ENCODE measurements around the gene TRAIP.
A peak's percentile ranks its signal among the peaks of the same experiment; 100 is the strongest.
"Not testable (repeated sequence)": the region's sequence is repeated elsewhere in the genome, so short reads cannot be mapped to it uniquely, and the experiment has no call there.

The TRAIP gene

DNA sequence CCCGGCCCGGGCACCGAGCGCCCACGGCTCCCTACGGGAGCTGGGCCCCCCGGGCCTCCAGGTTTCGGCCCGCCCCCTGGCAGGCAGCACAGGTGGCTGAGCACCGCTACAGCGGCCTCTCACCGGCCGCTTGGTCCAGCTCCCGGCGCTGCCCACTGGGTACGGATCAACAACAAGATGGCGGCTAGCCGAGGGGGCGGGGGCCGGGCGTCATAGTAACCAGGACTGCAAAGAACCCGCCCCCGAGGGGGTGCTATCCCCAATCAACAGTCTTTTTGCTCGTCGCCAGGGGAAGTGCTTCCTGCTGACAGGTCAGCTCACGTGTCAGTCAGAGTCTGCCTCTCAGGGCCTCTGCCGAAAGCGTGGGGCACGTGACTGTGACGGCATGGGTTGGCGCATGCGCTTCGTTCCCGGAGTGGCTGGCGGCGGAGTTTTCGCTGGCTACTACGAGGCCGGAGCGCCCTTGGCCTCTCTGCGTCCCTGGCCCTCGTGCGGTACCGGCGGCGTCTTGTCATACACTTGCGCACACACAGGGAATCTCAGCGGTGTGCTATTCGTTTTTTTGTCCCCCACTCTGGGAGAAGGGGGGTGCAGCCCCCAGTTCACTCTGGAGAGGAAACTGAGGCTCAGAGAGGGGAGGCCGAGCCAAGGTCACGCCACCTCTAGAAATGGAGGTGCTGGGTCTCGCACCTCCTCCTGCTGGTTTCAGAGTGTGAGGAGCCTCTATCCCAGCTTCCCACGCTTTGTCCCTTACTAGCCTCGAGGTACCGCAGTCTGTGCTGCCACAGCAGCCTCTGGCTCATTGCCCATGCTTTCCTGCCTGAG is 69.8 kb downstream of the TRAIP start, which contains the start of gene IP6K1:
Gene IP6K1 (minus strand): TSS at position 186 of the 825 bp plus-strand sequence. CDS start 38,502 bp downstream, outside the sequence.
- H3K36me3 ChIP-seq (ENCODE audit: control insufficient read depth, insufficient read depth, low read length), result no peaks in the 10 kb centered on the region
- peaks cover 12% of the 10 kb centered on the region for H3K4me1 ChIP-seq
- H3K9ac ChIP-seq, result peak within 1 kb of the TSS; percentile 70
- peak within 1 kb of the TSS; percentile 98 for H3K4me3 ChIP-seq (ENCODE audit: low read depth, low read length)
- H3K27me3 ChIP-seq (ENCODE audit: control insufficient read depth, insufficient read depth, low read length), result no peaks in the 10 kb centered on the region
- H3K9me3 ChIP-seq (ENCODE audit: control insufficient read depth, low read length), result no peaks in the 10 kb centered on the region
- H3K4me2 ChIP-seq (ENCODE audit: low read length), result peak within 1 kb of the TSS; percentile 91
- H3K79me2 ChIP-seq, result peaks cover 29% of the 10 kb centered on the region
- H3K27ac ChIP-seq, result peak within 1 kb of the TSS; percentile 86
- H2AFZ ChIP-seq, result peak within 1 kb of the TSS; percentile 99
- TF ChIP-seq, protein P1, sequence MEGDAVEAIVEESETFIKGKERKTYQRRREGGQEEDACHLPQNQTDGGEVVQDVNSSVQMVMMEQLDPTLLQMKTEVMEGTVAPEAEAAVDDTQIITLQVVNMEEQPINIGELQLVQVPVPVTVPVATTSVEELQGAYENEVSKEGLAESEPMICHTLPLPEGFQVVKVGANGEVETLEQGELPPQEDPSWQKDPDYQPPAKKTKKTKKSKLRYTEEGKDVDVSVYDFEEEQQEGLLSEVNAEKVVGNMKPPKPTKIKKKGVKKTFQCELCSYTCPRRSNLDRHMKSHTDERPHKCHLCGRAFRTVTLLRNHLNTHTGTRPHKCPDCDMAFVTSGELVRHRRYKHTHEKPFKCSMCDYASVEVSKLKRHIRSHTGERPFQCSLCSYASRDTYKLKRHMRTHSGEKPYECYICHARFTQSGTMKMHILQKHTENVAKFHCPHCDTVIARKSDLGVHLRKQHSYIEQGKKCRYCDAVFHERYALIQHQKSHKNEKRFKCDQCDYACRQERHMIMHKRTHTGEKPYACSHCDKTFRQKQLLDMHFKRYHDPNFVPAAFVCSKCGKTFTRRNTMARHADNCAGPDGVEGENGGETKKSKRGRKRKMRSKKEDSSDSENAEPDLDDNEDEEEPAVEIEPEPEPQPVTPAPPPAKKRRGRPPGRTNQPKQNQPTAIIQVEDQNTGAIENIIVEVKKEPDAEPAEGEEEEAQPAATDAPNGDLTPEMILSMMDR (IDR thresholded peaks at IDR 0.05), result no peak

DNA sequence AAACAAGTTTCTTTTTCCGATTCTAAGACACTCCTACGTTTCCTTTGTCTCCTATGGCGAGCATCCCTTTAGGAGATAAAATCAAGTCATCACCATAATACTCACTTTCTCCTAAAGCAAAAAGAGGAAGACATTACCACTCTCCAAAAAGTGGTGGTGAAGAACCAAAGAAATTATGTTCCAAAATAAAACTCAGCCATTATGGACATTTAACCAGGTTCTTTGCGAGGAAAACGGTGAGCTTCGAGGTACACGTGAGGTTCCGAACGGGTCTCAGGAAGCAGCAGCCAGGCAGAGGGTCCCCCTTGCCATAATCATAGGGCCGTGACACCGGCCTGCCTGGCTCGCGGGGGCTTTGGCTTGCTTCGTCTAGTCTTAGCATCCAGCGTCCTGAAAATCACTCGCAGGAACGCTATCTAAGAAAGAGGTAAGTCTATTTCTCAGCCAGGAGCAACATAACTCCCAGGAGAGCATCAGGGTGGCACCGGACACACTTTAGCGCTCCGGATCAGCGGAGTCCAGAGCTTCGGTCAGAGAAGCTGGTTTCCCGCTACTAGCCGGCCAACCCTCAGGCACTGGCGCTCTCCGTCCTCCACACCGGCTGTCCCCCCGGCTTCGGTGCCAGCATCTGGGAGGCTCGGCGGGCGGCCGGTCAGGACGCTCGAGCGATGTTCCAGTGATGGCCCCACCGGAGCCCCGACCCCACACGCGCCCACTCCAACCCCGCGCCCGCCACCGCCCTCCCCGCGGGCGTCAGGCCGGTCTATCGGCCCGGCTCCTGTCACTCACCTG is 70.6 kb downstream of the TRAIP start:
- H3K27me3 ChIP-seq (ENCODE audit: control insufficient read depth, insufficient read depth, low read length), result no peaks in the 10 kb centered on the region
- peaks cover 35% of the 10 kb centered on the region for H3K79me2 ChIP-seq
- no peaks in the 10 kb centered on the region for H3K9me3 ChIP-seq (ENCODE audit: control insufficient read depth, low read length)
- H3K4me1 ChIP-seq, result peaks cover 12% of the 10 kb centered on the region
- H3K27ac ChIP-seq, result peak overlapping the region; percentile 86
- H3K4me3 ChIP-seq (ENCODE audit: low read depth, low read length), result peak overlapping the region; percentile 98
- H2AFZ ChIP-seq, result peak overlapping the region; percentile 99
- H3K4me2 ChIP-seq (ENCODE audit: low read length), result peak overlapping the region; percentile 90
- H3K9ac ChIP-seq, result peak overlapping the region; percentile 70
- TF ChIP-seq, protein P1 (IDR thresholded peaks at IDR 0.05), result no peak
- H3K36me3 ChIP-seq (ENCODE audit: control insufficient read depth, insufficient read depth, low read length), result no peaks in the 10 kb centered on the region

DNA sequence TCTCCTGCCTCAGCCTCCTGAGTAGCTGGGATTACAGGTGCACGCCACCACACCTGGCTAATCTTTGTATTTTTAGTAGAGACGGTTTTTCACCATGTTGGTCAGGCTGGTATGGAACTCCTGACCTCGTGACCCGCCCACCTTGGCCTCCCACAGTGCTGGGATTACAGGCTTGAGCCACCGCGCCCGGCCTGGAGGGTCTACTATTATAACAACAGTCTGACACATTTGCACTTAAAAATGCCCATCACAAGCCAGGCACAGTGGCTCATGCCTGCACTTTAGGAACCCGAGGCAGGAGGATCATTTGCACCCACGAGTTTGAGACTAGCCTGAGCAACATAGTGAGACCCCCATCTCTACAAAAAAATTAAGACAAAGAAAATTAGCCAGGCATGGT is 74.1 kb downstream of the TRAIP start:
- H2AFZ ChIP-seq; H3K27me3 ChIP-seq (ENCODE audit: control insufficient read depth, insufficient read depth, low read length); H3K9me3 ChIP-seq (ENCODE audit: control insufficient read depth, low read length); H3K4me2 ChIP-seq (ENCODE audit: low read length); H3K27ac ChIP-seq; H3K9ac ChIP-seq; H3K36me3 ChIP-seq (ENCODE audit: control insufficient read depth, insufficient read depth, low read length); H3K4me3 ChIP-seq (ENCODE audit: low read depth, low read length): not testable (repeated sequence)
- peaks cover 60% of the 10 kb centered on the region for H3K79me2 ChIP-seq
- H3K4me1 ChIP-seq, result peaks cover 12% of the 10 kb centered on the region

DNA sequence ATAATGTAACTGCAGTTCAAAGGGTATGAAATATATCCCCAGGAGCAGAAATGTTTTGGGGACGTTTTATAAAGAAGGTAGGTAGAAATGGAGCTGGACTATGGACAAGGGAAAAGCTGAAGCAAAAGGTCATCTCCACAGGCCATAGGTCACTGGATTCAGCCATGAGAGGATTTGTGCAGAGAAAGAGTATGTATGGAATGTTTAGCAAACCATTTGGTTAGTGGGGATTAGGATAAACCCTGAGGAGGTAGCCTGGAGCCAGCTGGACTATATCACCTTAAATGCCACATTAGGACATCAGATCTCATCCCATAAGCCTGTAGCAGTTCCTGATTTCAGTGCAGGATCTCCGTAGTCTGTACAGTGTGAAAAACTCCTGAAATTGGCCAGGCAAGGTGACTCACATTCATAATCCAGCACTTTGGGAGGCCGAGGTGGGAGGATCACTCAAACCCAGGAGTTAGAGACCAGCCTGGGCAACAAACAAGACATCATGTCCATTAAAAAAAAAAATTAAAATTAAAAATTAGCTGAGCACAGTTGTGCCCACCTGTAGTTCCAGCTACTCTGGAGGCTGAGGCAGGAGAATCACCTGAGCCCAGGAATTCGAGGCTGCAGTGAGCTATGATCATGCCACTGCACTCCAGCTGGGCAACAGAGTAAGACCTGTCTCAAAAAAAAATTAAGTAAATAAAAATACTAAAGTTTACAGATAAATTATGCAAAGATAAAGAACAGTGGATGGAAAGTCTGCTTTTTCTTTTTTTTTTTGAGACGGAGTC is 74.8 kb downstream of the TRAIP start:
- Histone ChIP-seq H3K27ac (no peak overlapping the region), H3K9me3 (ENCODE audit: control insufficient read depth, low read length) (no peaks in the 10 kb centered on the region), H3K4me1 (peaks cover 7% of the 10 kb centered on the region), H3K36me3 (ENCODE audit: control insufficient read depth, insufficient read depth, low read length) (no peaks in the 10 kb centered on the region), H3K4me3 (ENCODE audit: low read depth, low read length) (no peak overlapping the region), H3K27me3 (ENCODE audit: control insufficient read depth, insufficient read depth, low read length) (no peaks in the 10 kb centered on the region), H3K79me2 (peaks cover 63% of the 10 kb centered on the region), H3K4me2 (ENCODE audit: low read length) (no peak overlapping the region), H2AFZ (no peak overlapping the region), H3K9ac (no peak overlapping the region)
- TF ChIP-seq, protein P1 (IDR thresholded peaks at IDR 0.05), result no peak

DNA sequence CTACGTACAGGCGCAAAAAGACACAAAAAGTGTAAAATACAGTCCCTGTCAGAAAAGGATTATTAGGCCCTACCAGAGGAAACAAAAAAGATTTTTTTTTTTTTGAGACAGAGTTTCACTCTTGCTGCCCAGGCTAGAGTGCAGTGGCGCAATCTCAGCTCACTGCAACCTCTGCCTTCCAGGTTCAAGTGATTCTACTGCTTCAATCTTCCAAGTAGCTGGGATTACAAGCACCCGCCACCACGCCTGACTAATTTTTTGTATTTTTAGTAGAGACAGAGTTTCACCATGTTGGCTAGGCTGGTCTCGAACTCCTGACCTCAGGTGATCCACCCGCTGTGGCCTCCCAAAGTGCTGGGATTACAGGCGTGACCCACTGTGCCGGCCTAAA is 75.4 kb downstream of the TRAIP start:
- H3K36me3 ChIP-seq (ENCODE audit: control insufficient read depth, insufficient read depth, low read length); H3K9ac ChIP-seq; H3K27me3 ChIP-seq (ENCODE audit: control insufficient read depth, insufficient read depth, low read length); H3K4me1 ChIP-seq; H3K27ac ChIP-seq; H2AFZ ChIP-seq; H3K9me3 ChIP-seq (ENCODE audit: control insufficient read depth, low read length); H3K4me3 ChIP-seq (ENCODE audit: low read depth, low read length); H3K4me2 ChIP-seq (ENCODE audit: low read length): not testable (repeated sequence)
- H3K79me2 ChIP-seq, result peaks cover 63% of the 10 kb centered on the region

Data from parathyroid adenoma (tissue), 2 donors.